SU-DHL-6 (cell line): ENCODE measurements around the gene BPIFA2.

ENCODE experiments used
- H2AFZ ChIP-seq: fragments of 200-600 bp; sonication (generic); 2 replicates; pipeline ENCODE4 v1.6.1; 2014; ENCODE audit warnings: low read depth, mild to moderate bottlenecking, moderate library complexity, mixed read lengths, antibody characterized with exemption, low read length; ENCODE audit not compliant: severe bottlenecking
- H3F3A ChIP-seq: fragments of 200-600 bp; shearing (Covaris generic); 2 replicates; pipeline ENCODE4 v1.6.0; 2016; ENCODE audit warnings: antibody characterized with exemption, mild to moderate bottlenecking; ENCODE audit not compliant: insufficient read depth
- H3K27ac ChIP-seq: fragments of 200-600 bp; sonication (generic); 2 replicates; pipeline ENCODE4 v1.5.1; 2016; ENCODE audit warnings: low read depth, mild to moderate bottlenecking, low read length, moderate library complexity, mixed read lengths
- H3K27me3 ChIP-seq: fragments of 200-600 bp; sonication (generic), shearing (Covaris generic); 2 replicates; pipeline ENCODE4 v1.6.0; 2014; ENCODE audit warnings: mild to moderate bottlenecking, low read length
- H3K36me3 ChIP-seq: fragments of 200-600 bp; sonication (generic); 2 replicates; pipeline ENCODE4 v1.6.1; 2014; ENCODE audit warnings: mild to moderate bottlenecking, low read length, mixed read lengths
- H3K4me2 ChIP-seq: fragments of 300-600, 200-600 bp; shearing (Covaris generic), sonication (generic); 2 replicates; pipeline ENCODE4 v1.6.0; 2014; ENCODE audit warnings: low read length, low read depth, mild to moderate bottlenecking; ENCODE audit not compliant: poor library complexity, severe bottlenecking
- H3K4me3 ChIP-seq: fragments of 200-600 bp; sonication (generic); 2 replicates; pipeline ENCODE4 v1.5.1; 2014; ENCODE audit warnings: antibody characterized with exemption, low read length, mild to moderate bottlenecking, mixed read lengths; ENCODE audit not compliant: insufficient read depth, poor library complexity, severe bottlenecking
- H3K79me2 ChIP-seq: fragments of 200-600 bp; sonication (generic); 2 replicates; pipeline ENCODE4 v1.6.1; 2014; ENCODE audit warnings: mild to moderate bottlenecking, low read length, moderate library complexity; ENCODE audit not compliant: insufficient read depth
- H3K9ac ChIP-seq: fragments of 200-600 bp; sonication (generic); 2 replicates; pipeline ENCODE4 v1.7.0; 2014; ENCODE audit warnings: mild to moderate bottlenecking, low read length
- H3K9me2 ChIP-seq: fragments of 200-600 bp; sonication (generic); replicated peaks from 2 replicates; pipeline ENCODE4 v1.6.1; 2014; ENCODE audit warnings: low read length; ENCODE audit not compliant: insufficient read depth
- H3K9me3 ChIP-seq: fragments of 200-600 bp; sonication (generic); 2 replicates; pipeline ENCODE4 v1.6.1; 2014; ENCODE audit warnings: low read length, mixed read lengths; ENCODE audit not compliant: insufficient read depth
- H4K20me1 ChIP-seq: fragments of 200-600 bp; sonication (generic); 2 replicates; pipeline ENCODE4 v1.6.1; 2014; ENCODE audit warnings: low read depth, mild to moderate bottlenecking, antibody characterized with exemption, low read length, moderate library complexity, mixed read lengths
- CTCF ChIP-seq: fragments of 200-600 bp; sonication (generic); IDR thresholded peaks from one replicate; pipeline ENCODE4 v1.5.1; 2017; ENCODE audit warnings: antibody characterized with exemption, mild to moderate bottlenecking, low read length, moderate library complexity; ENCODE audit not compliant: insufficient read depth, poor library complexity, severe bottlenecking
- EZH2phosphoT487 ChIP-seq: fragments of 200-600 bp; sonication (generic), shearing (Covaris generic); conservative IDR thresholded peaks from 2 replicates; pipeline ENCODE4 v1.6.1; 2018; ENCODE audit warnings: mild to moderate bottlenecking, antibody characterized with exemption, low read length, moderate library complexity, mixed read lengths

Gene BPIFA2

DNA sequence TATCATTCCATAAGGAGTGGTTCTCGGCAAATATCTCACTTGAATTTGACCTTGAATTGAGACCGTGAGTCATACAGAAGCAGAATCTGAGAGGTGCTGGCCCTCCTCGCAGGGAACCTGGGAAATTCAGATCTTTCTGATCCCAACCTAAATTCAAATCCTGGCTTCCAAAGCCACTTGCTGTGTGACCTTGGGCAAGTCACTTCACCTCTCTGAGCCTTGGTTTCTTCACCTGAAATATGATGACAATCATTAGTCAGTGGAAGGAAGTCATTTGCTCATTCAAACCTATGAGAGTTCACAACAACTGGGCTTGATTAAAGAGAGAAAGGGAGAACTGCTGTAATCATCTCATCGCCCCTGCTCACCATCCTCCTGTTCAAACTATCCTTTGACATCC lies 56.4 kb downstream of the BPIFA2 start:
- H3K79me2 ChIP-seq, result no peaks in the 10 kb centered on the region

GRCh38 chr20:33229843-33230242 lies 61.9 kb downstream of the BPIFA2 start:
- H4K20me1 ChIP-seq, result no peaks in the 10 kb centered on the region
- H3K27me3 ChIP-seq, result no peaks in the 10 kb centered on the region
- no peaks in the 10 kb centered on the region for H3K36me3 ChIP-seq
- H3K9me2 ChIP-seq, result no peaks in the 10 kb centered on the region; the same call in 1 of the 2 replicates
- no peaks in the 10 kb centered on the region for H3F3A ChIP-seq
- H3K9ac ChIP-seq, result no peak overlapping the region
- H3K79me2 ChIP-seq, result no peaks in the 10 kb centered on the region
- H3K4me3 ChIP-seq, result no peak overlapping the region
- no peak for TF ChIP-seq CTCF
- TF ChIP-seq EZH2phosphoT487, result no peak
- no peak overlapping the region for H3K4me2 ChIP-seq
- H2AFZ ChIP-seq, result no peak overlapping the region
- H3K27ac ChIP-seq, result no peak overlapping the region
- no peaks in the 10 kb centered on the region for H3K9me3 ChIP-seq

More for the DNA sequence above, 56.4 kb downstream of the BPIFA2 start:
- no peak overlapping the region for H3K4me3 ChIP-seq
- H2AFZ ChIP-seq, result no peak overlapping the region
- H3K4me2 ChIP-seq, result no peak overlapping the region
- no peak overlapping the region for H3K9ac ChIP-seq
- TF ChIP-seq CTCF, result no peak
- TF ChIP-seq EZH2phosphoT487, result no peak
- H4K20me1 ChIP-seq, result no peaks in the 10 kb centered on the region
- H3K36me3 ChIP-seq, result no peaks in the 10 kb centered on the region
- no peaks in the 10 kb centered on the region for H3K9me3 ChIP-seq
- no peak overlapping the region for H3K27ac ChIP-seq
- no peaks in the 10 kb centered on the region for H3K27me3 ChIP-seq
- no peaks in the 10 kb centered on the region for H3F3A ChIP-seq
- no peaks in the 10 kb centered on the region; the same call in 1 of the 2 replicates for H3K9me2 ChIP-seq
